Renal pelvis (tissue), 4 donors: Measurements from ENCODE around the gene ABI2. TPM values are rescaled to one million over a fixed set of nuclear protein-coding genes. Genes with fewer than 3 reads are reported as not detected.
A peak's percentile ranks its signal among the peaks of the same experiment; 100 is the strongest.
"Not testable (repeated sequence)": the region's sequence is repeated elsewhere in the genome, so short reads cannot be mapped to it uniquely, and the experiment has no call there.

ENCODE experiments used
- DNase-seq: peaks from one replicate; pipeline ENCODE4 v3.0.0-alpha.2; 2013
- polyA plus RNA-seq, 3 donors: library from polyadenylated mRNA; unstranded; fragments of 120-200 nt; gene quantifications; one replicate each; pipeline ENCODE4 v1.2.1, GENCODE V29; 2013; ENCODE audit not compliant: insufficient read length in 3 of 3

Gene ABI2
- polyA plus RNA-seq, 3 donors: 82.7 to 97.0 (median 90.4) TPM

GRCh38 chr2:203412546-203413331, 84.5 kb downstream of the ABI2 start:
- DNase-seq: no peak

- DNase-seq: no peak
Observed at GRCh38 chr2:203413796-203414195, 85.6 kb downstream of the ABI2 start.

- no peak for DNase-seq
Observed at GRCh38 chr2:203418271-203418670, 90.1 kb downstream of the ABI2 start.

GRCh38 chr2:203427061-203427460, 98.9 kb downstream of the ABI2 start:
- DNase-seq: no peak

GRCh38 chr2:203429643-203430042, 101.4 kb downstream of the ABI2 start:
- DNase-seq: not testable (repeated sequence)

DNA sequence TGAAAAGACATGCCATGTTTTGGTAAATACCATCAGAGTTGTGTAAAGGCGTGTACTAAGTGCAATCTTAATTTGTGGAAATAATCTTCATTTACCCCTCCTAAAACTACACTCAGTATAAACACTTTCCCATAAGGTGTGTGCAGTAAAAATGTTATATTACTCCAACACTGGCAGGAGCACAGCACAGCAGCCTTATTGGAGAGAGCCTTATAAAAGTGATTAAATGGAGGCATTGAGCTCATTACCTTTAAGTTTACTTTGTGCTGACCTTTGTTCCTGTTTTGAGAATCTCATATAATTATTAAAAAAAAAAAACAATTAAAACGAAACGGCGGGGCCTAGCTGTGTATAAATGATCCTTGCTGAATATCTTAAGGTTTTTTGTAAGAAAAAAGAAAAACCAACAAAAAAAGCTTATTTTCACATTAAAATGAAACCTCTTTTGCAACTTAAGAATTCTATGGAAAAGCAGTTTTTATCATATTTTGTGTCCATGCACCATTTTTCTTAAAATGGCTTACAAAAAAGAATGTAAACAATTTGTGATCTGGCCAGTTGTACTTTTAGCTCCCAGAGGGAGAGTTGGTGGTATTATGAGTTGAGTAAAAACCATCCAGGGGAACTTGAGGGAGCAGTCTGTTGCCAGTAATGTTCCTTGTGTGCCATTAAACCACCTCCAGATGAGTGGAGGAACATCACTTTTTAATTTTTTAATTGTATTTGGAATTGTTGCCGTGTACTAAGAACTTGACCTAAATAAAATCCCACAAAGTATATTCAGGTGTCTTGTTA, 103.4 kb downstream of the ABI2 start:
- no peak for DNase-seq

DNA sequence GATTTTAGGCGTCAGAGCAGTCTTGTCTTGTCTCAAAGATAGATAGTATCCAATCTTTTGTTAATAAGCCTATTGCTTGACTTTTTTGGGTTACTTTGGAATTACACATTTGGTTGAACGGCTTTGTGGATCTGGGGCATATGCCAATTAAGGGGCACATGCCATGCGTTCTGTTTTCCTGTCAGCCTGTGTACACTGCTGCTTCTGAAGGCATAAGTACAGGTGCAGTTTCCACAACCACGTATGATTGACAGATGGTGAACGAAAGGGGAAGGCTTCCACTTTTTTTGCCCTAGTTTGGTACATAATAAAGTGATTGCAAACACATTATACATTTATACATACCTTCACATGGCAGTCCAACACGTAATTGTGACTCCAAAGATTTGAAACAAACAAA, 104.6 kb downstream of the ABI2 start:
- no peak for DNase-seq

- DNase-seq: no peak
Observed at GRCh38 chr2:203436496-203436895, 108.3 kb downstream of the ABI2 start.

DNA sequence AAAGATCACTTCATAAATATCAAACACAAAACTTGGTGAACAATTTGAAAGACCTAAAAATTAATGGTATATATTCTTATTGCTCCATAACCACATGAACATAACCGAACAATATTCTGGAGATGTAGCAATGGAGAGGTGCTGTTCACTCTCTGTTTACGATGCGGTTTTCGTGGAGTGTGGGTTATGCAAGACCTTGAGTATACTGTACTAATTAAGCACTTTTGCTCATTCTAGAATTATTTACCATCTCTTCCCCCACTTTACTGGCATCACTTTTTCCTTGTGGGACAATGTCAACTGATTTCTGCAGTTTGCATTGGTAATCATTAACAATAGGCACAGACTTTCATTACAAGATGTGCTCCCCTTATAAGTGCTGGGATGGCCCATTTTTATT, 109.3 kb downstream of the ABI2 start:
- no peak for DNase-seq

DNA sequence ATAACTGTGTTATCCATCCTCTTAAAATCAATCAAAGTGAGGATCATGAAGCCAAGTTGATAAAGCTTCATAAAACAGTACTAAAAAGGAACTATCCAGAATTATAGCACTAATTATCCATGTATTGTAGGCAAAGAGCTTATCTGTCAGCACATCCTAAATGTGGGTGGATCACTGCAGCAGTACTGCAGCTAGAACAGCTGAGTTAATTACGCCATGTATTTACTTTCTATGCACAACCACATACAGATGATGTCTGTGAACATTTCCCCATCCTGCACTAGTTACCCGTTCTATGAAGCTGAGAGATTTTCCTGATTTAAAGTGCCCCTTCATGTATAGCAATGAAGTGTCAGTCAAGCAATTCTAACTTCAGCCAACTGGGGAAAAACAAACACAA, 110.3 kb downstream of the ABI2 start:
- DNase-seq: no peak

DNA sequence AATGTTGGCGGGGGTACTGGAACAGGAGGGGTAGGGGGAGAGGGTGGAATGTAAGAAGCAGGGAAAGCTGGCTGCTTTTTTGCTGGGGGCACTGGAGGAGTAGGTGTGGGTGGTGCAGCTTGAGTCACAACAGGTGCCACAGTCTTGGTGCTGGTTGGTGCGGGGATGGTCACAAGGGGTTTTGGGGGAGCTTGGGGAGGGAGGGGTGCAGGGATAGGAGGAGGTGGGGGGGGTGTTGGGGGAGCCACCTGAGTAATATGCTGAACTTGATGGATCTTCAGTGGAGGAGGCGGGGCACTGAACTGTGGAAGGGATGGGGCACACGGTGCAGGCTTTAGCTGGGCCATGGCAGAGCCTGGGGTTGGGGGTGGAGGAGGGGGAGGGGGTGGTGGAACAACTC, 112.5 kb downstream of the ABI2 start:
- DNase-seq: no peak

DNA sequence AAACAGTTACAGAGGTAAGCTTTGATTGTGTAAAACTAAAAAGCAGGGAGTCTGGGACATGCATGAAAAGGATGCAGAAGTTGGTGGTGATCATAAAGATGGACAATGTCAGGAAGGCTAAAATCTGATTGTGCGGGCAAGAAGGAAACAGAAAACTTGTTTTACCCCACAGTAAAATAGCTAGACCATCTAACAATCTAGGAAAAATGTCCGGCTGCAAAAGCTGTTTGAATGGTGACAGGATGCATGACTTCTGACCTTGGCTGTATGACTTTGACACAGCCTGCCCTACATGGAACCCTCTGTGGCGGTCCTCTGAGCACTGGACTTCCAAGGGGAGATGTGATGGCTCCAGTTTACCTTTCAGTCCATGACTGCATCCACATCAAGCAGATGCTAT, 113.3 kb downstream of the ABI2 start:
- no peak for DNase-seq

DNA sequence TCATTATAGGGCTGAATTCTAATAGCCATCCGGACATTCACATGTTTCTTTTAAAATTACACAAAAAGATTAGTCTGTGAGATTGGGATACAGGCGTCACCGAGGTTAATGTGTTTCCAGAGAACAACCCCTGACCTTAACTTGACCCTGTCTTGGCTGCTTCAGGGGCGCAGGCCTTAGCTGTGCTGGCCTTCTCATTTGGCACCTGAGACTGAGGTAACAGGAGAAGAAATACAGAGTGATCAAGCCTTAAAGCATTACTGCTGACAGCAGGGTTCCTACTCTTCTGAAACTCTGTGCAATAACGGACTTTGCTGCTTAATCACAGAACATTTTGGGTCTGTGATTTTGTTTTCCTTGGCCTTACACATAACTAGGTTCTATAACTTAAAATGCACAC, 114.3 kb downstream of the ABI2 start:
- DNase-seq: no peak

GRCh38 chr2:203444738-203445137, 116.5 kb downstream of the ABI2 start:
- no peak for DNase-seq

- no peak for DNase-seq
Observed at GRCh38 chr2:203446071-203446481, 117.9 kb downstream of the ABI2 start.

GRCh38 chr2:203446780-203447179, 118.6 kb downstream of the ABI2 start:
- DNase-seq: no peak

GRCh38 chr2:203450561-203450960, 122.4 kb downstream of the ABI2 start:
- DNase-seq: no peak

DNA sequence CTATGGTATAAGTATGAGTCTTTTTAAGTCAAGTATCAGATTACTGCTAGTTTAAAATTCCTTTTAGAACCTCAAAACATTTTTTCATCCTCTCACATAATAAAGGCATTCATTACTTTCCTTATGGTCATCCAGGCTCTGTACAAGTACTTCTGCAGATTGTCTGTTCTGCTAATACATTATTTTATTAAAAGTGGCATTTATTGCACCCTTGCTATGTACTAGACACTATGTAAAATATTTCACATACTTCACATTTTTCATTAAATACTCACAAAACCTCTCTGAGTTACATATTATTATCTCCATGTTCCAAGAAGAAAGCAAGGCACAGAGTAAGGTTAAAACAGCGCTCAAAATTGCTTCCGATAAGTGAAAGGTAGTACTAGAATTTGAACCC, 122.8 kb downstream of the ABI2 start:
- no peak for DNase-seq

- no peak for DNase-seq
Observed at GRCh38 chr2:203451689-203452088, 123.5 kb downstream of the ABI2 start.

DNA sequence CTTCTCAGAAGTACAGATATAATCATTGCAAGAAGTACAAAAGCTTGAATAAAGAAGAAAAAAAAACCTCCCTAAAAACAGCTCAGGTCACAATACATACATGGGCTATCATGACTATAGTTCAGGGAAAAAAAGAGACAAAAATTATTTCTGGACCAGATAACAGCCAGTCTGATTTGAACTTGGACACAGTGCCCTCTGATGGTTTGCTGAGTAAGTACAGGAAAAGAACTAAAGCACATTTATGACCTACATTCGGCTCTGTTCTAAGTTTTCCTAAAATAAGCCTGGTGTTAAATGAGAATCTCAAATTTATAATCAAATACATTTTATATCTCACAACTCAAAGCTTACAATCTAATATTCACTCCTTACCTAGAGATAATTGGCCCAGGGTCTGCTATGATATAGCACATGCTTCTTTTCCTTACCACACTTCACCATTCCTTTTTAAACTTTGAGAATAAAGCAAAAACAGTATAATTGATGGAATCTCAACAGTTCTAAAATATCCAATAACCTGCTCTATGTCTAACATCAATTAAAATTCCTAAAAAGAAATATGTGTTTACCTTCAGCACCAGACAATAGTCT, 125.8 kb downstream of the ABI2 start:
- peak; percentile 42 for DNase-seq

GRCh38 chr2:203455209-203455608, 127.0 kb downstream of the ABI2 start:
- no peak for DNase-seq

DNA sequence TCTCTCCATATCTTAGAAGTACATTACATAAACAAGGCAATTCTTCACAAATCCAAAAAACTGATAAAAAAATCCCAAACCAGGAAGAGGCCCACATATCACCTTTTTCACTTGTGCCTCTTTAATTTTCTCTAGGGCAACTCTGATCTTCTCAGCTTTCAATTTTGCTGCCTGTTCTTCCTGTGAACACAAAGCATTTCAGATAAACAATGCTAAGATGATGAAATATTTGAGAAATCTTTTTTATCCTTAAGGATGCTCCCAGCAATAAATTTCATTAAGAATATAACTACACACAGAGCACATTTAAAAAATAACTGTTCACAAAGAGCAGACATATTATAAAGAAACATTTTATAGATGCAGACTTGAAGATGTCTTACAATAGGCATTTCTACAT, 133.6 kb downstream of the ABI2 start:
- DNase-seq: no peak

DNA sequence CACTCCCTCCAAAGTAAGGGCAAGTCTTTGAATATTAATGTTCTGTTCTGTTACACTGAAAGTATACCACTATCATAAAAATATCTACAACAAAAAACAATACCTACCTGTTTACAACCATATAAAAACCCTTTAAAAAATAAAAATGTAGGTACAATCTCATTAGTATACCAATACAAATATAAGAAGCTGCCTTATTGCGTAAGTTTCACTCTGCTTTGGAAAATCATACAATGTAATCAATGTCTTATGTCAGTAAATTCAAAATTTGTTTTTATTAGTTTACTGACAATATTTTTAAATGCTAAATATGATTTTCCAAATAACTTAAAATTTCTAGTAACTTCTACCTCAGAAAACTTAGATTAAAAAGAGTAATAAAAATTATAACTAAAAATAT, 134.1 kb downstream of the ABI2 start:
- no peak for DNase-seq
